HG02870 (cell line): ENCODE data around the gene ANK3.

Source experiments
- ATAC-seq: cut with Tn5 transposase; IDR thresholded peaks from one replicate; pipeline ENCODE4 v1.9.1; 2021; ENCODE audit warnings: mild to moderate bottlenecking, moderate library complexity; ENCODE audit not compliant: unreplicated experiment

The ANK3 gene

GRCh38 chr10:60380781-60381180 is 8.9 kb downstream of the ANK3 start:
- ATAC-seq, result no peak

DNA sequence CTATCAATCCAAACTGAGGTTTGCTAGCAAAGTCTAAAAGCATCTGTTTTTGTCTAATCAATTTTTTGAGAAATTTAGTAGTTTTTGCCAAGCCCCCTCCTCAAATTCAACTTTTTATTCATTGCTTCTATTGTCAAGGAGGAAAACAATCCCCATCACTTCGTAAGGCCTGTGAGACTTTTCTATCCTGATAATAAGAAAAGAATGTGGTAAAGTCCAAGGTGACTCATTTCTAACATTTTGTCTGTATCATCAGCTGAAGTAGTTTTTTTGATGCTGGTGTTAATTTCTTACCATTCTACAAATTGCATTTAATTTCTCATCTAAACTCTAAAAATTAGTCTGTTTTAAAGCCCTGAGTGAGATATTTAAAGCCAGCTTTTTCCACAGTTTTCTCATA is 11.7 kb downstream of the ANK3 start:
- no peak for ATAC-seq

- ATAC-seq, result no peak
Observed at GRCh38 chr10:60377042-60377352, 12.7 kb downstream of the ANK3 start.

DNA sequence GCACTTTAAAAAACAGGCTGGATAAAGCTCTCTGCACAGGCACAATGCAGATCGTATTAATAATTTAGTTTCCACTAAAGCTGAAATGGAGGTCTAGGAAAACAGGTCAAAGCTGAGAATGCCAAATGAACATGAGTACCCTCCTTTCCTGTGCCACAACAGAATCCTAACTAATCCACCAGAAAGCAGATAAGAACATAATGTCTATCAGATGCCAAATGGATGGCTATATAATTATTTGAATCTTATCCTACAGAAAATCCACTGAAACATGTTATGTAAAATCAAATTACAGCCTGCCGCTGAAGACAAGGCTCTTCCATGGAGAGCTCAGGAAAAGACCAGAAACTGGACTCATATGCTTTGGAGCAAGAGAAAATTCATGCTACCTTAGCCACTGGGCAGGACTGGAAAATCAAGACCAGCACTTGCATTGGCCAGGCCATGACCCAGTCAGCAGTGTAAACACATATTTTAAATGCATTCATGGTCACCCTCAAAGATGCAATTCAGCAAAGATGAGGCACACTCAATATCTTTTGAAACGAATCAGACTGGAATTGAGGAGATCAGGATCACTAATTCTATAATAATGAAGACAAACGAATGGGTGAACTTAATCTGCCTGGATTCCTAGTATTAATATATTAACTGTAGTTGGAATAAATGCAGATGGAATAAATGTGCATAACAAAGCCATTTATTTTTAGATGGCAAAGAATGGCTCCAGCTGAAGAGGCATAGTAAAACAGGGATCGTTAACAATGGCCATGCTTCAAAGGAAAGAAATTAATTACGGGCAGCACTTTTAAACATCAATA is 13.2 kb downstream of the ANK3 start:
- no peak for ATAC-seq

DNA sequence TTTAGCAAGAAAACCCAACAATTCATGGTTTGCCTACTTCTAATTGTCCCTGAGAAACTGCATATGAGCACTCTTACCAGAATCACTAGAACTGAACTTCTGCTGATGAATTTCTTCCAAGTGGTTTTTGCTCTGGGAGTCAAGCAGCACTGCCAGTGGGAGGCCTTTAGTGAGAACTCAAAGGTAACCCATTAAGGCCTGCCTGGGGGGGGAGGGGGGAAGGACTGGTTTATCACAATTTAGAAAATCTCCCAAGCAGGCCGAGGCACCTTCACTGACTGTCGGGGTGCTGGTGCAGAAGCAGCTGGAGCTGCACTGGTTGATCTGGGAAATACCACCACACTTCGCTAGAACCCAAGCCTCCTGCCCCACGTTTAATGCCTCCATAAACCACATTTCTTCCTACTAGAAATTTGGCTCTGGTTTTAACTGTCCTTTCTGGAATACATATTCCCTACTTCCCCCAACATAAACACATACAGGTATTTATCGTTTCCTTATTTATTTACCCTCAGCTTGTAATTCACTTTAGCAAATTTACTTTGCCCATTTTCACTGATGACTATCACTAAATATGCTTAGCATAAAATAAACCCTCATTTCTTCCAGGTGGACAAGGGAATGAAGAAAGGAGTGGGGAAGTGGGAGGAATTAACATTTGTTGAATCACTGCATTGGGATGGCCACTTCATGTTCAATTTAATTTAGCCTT is 14.2 kb downstream of the ANK3 start:
- no peak for ATAC-seq

DNA sequence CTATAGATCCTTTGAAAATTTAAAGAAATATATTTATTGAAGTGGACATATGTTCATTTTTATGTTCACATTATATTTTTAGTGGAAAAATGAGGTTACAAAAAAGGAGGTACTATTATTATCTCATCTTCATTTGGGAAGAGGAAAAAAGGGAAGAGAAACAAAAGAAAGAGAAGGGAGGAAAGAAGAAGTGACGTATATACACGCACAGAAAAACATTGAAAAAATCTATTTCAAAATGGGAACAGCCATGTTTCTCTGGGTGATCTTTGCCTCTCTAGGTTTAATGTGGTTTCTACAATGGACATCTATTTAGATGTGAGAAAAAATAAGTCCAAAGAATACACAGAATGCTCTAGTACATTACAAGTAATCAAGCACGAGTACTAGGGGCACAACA is 14.8 kb downstream of the ANK3 start:
- no peak for ATAC-seq

- ATAC-seq, result no peak
Observed at GRCh38 chr10:60372436-60372835, 17.2 kb downstream of the ANK3 start.

DNA sequence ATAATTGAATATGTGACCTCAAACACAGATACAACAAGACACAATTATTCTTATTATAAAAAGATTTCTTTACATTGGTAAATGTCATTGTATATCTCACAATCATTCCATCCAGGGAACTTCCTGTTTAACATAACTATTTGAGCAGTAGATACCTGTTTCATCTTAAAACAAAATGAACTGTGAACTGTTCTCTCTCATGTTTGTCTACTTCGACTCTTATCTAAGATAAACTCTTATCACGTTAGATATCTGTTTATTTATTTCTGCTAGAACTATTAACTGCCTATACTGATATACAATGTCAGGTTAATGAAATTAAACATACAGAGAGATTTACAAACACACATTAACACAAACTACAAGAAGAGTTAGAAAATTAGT is 20.1 kb downstream of the ANK3 start:
- ATAC-seq, result no peak

- no peak for ATAC-seq
Observed at GRCh38 chr10:60368875-60369546, 20.7 kb downstream of the ANK3 start.

GRCh38 chr10:60367901-60368300 is 21.8 kb downstream of the ANK3 start:
- no peak for ATAC-seq

DNA sequence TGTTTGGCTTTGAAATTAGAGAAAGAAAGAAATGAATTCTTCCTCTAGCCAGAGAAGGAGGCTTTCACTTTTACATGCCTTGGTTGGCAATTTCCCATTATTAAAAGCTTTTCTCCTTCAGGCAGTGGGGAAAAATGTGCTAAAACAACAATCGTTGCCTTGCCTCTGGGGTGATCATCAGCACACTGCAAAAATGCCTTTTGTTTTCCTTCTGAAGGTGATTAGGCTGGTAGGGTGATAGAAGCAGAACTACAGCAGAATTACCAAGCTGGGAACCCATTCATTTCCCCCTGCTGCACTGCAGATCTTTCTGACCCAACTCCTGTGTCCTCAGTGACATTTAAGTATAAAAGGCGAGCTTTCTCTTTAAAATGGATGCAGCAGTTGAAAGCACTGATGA is 22.2 kb downstream of the ANK3 start:
- ATAC-seq, result no peak

GRCh38 chr10:60367024-60367423 is 22.7 kb downstream of the ANK3 start:
- ATAC-seq, result no peak

DNA sequence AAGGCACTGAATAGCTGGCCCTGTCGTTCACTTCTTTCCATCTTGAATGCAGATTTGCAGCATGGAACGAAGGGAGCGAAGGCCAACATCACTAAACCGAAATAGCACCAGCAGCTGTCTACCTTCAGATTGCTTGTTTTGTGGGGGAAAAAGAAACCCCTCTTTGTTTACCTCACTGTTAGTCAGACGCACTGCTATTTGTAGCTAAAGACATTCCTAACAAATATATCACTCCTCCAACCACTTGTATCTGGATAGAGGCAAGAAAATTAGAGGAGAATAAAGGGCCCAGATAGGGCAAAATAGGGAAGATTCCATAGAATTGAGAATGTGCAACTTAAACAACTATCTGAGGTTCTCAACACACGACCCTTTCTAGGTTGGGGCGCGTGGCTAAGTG is 26.5 kb downstream of the ANK3 start:
- ATAC-seq, result no peak

- no peak for ATAC-seq
Observed at GRCh38 chr10:60362461-60362860, 27.2 kb downstream of the ANK3 start.

DNA sequence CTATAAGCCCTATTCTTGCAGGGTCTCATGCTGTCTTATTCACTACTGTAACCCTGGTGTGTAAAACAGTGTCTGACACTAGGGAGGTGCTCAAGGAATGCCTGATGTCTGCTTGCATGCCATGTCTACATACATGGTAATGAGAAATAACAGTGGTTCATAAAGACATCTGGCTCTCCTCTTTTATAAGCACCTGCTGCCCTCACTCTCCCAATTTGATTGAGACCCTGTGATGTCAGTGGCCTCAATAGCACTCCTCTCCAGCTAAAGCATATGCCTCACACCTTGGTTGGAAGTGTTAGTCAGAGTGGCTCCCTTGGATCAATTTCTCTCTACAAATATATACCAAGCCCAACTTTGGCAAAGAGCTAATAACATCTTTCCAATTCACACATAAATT is 30.6 kb downstream of the ANK3 start:
- no peak for ATAC-seq

GRCh38 chr10:60358282-60358681 is 31.4 kb downstream of the ANK3 start:
- peak; percentile 97 for ATAC-seq

DNA sequence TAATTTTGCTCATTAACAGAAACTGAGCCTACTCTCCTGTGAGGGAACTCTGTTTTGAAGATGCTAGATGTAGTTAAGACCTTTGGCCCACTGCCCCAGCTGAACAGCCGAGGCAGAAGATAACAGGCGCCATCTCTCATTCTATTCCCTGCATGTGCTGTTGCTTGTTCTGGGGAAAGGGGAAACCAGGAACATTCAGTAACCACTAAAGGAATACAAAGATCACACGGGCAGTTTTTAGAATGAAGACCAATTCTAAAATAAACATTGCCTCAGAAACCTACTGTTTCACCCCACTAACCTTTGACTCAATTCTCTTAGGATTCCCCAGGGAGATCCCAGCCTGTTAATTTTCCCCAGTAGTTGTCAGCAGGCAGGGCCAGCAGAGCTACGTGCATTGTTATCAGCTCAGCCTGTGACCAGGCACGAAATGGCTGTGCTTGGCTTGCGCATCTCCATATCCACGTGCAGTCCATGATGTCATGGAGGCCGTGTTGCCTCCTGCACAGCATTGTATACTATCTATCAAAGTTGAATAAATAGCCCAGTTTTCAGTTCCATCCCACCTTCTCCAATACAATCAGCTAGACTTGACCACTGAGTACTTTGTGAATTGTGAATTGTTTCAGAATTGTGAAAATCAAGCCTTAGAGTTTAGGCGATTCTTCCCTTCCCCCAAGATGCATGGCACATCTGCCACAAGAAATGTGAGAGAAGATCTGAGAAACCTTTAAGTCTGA is 36.0 kb downstream of the ANK3 start:
- ATAC-seq, result no peak

DNA sequence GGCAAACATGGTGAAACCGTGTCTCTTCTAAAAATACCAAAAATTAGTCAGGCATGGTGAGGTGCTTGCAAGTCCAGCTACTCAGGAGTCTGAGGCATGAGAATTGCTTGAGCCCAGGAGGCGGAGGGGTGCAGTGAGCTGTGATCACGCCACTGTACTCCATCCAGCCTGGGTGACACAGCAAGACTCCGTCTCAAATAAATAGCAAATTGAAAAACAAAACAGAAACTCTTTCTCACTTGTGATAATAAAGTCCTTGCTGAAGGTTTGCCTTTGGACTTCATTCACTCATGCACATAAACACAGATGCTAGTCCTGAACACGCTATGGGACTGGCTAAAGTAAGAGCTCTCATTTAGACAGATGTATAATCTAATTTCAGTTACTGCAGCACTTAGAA is 37.6 kb downstream of the ANK3 start:
- ATAC-seq, result peak; percentile 68

DNA sequence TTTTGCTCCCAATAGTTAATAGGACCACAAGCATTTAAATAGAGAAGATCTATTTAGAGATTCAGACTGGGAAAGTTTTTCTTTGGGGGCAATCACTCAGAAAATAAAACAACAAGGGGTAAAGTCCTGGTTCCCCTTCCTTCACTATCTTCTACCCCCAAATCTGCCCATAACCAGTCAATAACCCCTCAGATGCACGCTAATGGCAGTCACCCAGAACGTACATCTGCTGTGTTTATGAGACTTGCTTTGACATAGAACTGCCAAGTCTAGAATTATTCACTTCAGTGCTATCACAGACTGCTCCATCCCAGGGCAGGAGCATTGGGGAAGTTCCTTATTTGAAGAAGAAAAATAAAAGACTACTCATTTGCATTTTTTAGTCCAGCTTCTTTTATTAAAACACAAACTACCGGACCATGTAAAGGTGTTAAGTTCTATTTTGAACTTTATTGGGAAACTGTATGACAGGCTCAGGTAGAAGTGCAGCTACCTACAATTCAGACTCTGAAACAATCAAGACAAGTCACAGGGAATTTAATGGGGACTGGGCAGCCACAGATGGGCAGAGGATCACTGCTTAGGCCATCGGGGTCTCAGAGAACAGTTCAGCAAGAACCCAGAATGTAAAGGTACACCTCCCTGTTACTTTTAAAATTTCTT is 38.4 kb downstream of the ANK3 start:
- peak; percentile 53 for ATAC-seq

DNA sequence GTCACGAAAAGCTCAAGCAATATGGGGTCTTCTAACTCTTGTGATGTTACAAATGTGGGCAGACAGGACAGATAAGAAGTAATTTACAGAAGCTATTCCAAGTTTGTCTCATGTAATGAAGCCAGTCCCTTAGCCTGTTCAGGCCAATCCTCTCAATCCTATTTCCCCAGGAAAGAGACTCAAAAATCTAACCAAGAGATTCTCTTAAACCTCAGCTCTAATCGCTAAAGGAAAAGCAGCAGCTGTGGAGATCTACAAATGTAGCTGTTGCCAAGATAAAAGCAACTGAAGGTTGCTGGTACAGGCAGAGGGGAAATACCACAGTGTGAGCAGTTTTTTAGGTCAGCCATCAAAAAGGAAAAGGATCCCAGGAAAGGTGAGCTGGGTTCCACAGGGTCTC is 39.3 kb downstream of the ANK3 start:
- no peak for ATAC-seq

DNA sequence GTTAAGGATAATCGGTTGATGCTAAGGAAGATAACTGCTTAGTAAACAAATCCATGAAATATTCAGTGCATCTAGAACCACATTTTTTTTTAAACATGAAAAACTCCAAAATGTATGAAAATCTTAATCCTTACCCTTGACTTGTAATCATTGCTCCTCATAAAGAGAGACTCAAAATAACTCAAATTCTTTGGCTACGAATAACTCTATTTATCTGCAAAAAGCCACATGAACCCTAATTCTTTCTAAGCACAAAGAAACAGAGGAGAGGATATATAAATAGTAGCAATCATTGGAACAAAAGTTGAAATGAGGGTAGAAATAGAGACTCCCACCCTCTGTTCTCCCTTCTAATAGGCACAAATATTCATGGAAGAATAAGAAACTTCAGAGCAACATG is 40.2 kb downstream of the ANK3 start:
- ATAC-seq, result no peak
